SK-N-MC (cell line): Measurements from ENCODE around the gene DIP2C.

ENCODE experiments used
- EZH2 ChIP-seq: fragments of 200-600 bp; sonication (generic); IDR thresholded peaks from one replicate; pipeline ENCODE4 v1.6.1; 2017; ENCODE audit warnings: antibody characterized with exemption
- POLR2AphosphoS5 ChIP-seq: IDR thresholded peaks from 2 replicates; pipeline ENCODE4 v1.6.1; 2012; ENCODE audit warnings: mild to moderate bottlenecking, low read depth, low read length, borderline replicate concordance

DNA sequence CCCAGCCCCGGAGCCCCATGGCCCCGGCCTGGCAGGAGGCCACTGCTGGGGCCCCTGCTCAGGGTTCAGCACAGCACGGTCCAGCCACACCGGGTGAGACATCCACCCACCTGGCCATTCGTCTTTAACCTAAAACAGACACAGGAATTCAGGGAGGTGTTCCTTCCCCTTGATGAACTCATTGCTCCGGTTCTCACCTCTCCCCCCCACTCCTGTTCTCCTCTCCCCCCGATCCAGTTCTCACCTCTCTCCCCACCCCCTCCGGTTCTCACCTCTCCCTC is 129.8 kb downstream of the DIP2C start:
- TF ChIP-seq POLR2AphosphoS5, result no peak
- TF ChIP-seq EZH2, result no peak
